ENCODE results near the gene VGLL3. TPM values are rescaled to one million over a fixed set of nuclear protein-coding genes. Genes with fewer than 3 reads are reported as not detected.

The VGLL3 gene
- total RNA-seq, 1 donor from 2014 or later = 40.6 TPM

DNA sequence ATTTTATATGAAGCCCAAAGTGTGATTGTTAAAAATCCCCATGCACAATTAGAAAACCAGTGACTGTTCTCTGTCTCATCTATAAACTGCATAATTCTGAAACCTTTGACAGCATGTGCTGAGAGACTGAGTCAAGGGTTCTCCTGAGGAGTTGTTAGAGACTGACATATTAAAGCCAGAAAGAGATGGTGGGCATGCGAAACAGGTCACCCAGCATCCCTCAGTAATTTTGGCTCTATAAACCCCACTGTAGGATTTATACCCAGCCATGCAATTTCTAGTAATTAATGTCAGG lies 3.6 kb downstream of the VGLL3 start:
- no peak for TF ChIP-seq CTCF (IDR thresholded peaks at IDR 0.05; ENCODE audit: insufficient read depth, low read length, poor library complexity, severe bottlenecking)
- Histone ChIP-seq H3K27me3 (ENCODE audit: control insufficient read depth, insufficient read depth, low read length) (peaks cover 5% of the 10 kb centered on the region), H3K36me3 (ENCODE audit: control insufficient read depth, insufficient read depth, low read length) (no peaks in the 10 kb centered on the region), H3K4me3 (ENCODE audit: low read depth, low read length) (no peak overlapping the region)
- DNase-seq (ENCODE audit: low read depth) = no peak

DNA sequence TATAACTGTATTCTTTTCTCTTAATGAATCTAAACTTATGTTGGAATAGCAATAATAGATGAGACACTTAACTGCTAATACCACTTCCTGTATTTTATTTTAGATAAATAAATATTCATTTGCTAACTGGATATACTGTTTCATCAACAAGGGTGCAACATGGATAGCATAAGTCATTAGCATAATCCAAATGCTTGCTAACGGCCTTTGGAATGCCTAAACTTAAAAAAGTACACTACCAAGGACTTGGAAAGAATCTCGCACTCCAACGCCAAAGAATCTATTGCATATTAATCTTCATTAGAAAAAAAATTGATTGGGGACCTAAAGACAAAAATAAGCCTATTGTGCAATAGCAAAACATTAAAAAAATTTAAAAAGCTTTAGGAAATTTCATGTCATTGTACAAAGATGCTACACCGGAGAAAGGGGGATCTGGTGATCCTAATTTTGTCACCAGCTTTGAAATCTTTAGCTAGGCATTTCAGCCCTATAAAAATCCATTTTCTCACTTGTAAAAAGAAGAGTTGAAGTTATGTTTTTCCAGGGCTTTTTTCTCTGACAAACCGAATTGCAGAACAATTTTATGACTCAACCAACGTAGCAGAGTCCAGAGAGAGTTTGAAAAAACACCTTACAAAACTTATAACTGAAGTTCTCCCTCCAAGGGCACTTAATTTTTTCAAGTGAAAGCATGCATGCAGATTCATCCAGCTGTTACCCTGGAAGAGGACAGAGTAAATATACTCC lies 4.1 kb downstream of the VGLL3 start:
- TF ChIP-seq CTCF (IDR thresholded peaks at IDR 0.05; ENCODE audit: insufficient read depth, low read length, poor library complexity, severe bottlenecking) = no peak
- H3K27me3 ChIP-seq (ENCODE audit: control insufficient read depth, insufficient read depth, low read length) = peaks cover 5% of the 10 kb centered on the region
- no peak overlapping the region for H3K4me3 ChIP-seq (ENCODE audit: low read depth, low read length)
- H3K36me3 ChIP-seq (ENCODE audit: control insufficient read depth, insufficient read depth, low read length) = no peaks in the 10 kb centered on the region
- DNase-seq (ENCODE audit: low read depth) = no peak

- Histone ChIP-seq H3K36me3 (ENCODE audit: control insufficient read depth, insufficient read depth, low read length) (no peaks in the 10 kb centered on the region), H3K27me3 (ENCODE audit: control insufficient read depth, insufficient read depth, low read length) (peaks cover 2% of the 10 kb centered on the region), H3K4me3 (ENCODE audit: low read depth, low read length) (no peak overlapping the region)
- no peak for DNase-seq (ENCODE audit: low read depth)
- no peak for TF ChIP-seq CTCF (IDR thresholded peaks at IDR 0.05; ENCODE audit: insufficient read depth, low read length, poor library complexity, severe bottlenecking)
Measured at GRCh38 chr3:86985181-86985826, 5.6 kb downstream of the VGLL3 start.

DNA sequence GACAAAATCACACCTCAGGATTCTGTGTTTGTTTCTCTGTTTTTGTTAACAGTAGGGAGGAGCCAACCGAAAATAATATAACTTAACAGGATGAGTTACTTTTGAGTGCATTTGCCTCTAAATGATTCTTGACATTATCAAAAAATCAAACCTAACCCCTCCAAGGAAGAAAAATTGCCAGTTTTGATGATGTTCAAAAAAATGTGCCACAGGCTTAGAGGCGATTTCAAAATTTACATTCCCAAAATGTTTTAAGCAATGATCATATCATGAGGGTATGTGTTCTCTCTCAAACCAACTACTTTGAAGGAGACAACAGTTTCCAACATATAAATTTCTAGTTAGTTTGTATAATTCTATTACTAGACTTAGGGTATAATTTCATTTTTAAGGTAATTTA lies 6.7 kb downstream of the VGLL3 start:
- Histone ChIP-seq H3K27me3 (ENCODE audit: control insufficient read depth, insufficient read depth, low read length) (no peaks in the 10 kb centered on the region), H3K36me3 (ENCODE audit: control insufficient read depth, insufficient read depth, low read length) (no peaks in the 10 kb centered on the region), H3K4me3 (ENCODE audit: low read depth, low read length) (no peak overlapping the region)
- DNase-seq (ENCODE audit: low read depth) = no peak
- no peak for TF ChIP-seq CTCF (IDR thresholded peaks at IDR 0.05; ENCODE audit: insufficient read depth, low read length, poor library complexity, severe bottlenecking)

DNA sequence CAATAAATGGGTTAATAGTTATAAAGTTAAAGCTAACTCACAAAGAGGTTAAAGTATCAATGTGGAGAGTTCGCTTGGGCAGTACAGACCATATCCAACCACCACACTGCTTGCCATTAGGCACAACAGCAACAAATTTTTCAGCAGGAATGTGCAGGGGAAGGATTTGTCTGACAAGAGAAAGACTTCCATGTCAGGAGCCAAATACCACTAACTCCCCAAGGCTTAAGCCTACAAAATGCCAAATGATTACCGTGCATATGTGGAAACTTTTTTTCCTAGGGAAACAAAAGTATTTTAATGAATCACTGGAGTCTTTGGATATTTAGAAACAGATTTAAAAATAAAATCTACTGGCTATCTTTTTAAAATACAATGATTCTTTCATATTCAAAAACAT lies 8.1 kb downstream of the VGLL3 start:
- H3K4me3 ChIP-seq (ENCODE audit: low read depth, low read length) = no peak overlapping the region
- H3K36me3 ChIP-seq (ENCODE audit: control insufficient read depth, insufficient read depth, low read length) = no peaks in the 10 kb centered on the region
- no peak for TF ChIP-seq CTCF (IDR thresholded peaks at IDR 0.05; ENCODE audit: insufficient read depth, low read length, poor library complexity, severe bottlenecking)
- DNase-seq (ENCODE audit: low read depth) = no peak
- H3K27me3 ChIP-seq (ENCODE audit: control insufficient read depth, insufficient read depth, low read length) = no peaks in the 10 kb centered on the region

DNA sequence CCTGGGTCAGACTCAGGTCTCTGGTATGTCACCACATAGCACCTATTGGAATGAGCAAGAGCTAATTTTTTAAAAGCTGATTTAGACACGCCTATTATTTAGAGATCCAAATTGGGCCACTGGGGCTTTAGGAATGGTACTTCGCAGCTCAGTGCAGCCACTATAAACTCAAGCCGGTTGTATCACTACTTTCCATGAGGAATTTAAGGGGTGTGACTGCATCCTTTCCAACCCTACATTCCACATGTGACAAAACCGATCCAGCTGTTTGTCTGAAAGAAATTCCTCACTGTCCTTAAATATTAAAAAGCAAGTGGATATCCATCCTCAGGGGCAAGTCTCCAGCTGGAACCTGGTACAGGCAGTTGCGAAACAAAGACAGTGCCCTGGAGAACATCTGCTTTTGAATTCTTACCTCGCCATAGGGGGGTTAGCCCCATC lies 12.8 kb downstream of the VGLL3 start:
- DNase-seq (ENCODE audit: low read depth) = no peak
- TF ChIP-seq CTCF (IDR thresholded peaks at IDR 0.05; ENCODE audit: insufficient read depth, low read length, poor library complexity, severe bottlenecking) = no peak
- no peaks in the 10 kb centered on the region for H3K27me3 ChIP-seq (ENCODE audit: control insufficient read depth, insufficient read depth, low read length)
- no peak overlapping the region for H3K4me3 ChIP-seq (ENCODE audit: low read depth, low read length)
- H3K36me3 ChIP-seq (ENCODE audit: control insufficient read depth, insufficient read depth, low read length) = no peaks in the 10 kb centered on the region

Data from kidney epithelial cell (primary cell).